SH-SY5Y (cell line): ENCODE data around the gene P3H2.

ENCODE experiments used
- GATA2 ChIP-seq: IDR thresholded peaks from 2 replicates; pipeline ENCODE4 v1.6.1; 2011; ENCODE audit warnings: mild to moderate bottlenecking, low read depth, low read length
- GATA3 ChIP-seq: IDR thresholded peaks from 2 replicates; pipeline ENCODE4 v1.6.1; 2011; ENCODE audit warnings: low read depth, mild to moderate bottlenecking, low read length, moderate library complexity

DNA sequence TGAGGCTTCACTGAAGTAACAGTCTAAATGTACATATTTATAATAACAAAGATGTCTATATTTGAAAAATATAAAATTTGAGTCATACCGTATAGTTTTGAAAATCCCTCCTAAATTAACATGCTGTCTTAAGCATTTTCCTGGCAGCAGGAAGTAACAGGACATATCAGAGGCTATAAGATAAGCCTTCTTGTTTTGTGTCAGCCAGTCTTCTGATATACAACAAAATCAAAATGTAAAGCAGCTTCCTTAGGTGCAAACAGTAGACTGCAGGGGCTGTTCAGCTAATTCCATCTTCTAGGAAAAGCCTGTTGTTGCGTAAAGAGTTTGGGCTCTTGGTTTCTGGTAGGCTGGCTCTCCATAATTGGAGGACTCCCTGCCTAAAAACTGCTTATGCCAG is 56.0 kb downstream of the P3H2 start:
- no peak for TF ChIP-seq GATA2
- no peak for TF ChIP-seq GATA3
